Trophoblast cell (in vitro differentiated cells and primary cell): Measurements from ENCODE around the gene PAX2.

Experiments
- DNase-seq, 2 donors: peaks; one replicate each; pipeline ENCODE4 v3.0.0-alpha.2; 2016
- H2AFZ ChIP-seq: 2 replicates; pipeline ENCODE4 v1.6.1; 2013; ENCODE audit warnings: low read length, moderate library complexity, mild to moderate bottlenecking; ENCODE audit not compliant: insufficient read depth, poor library complexity
- H2AK5ac ChIP-seq: 2 replicates; pipeline ENCODE4 v1.6.1; 2013; ENCODE audit warnings: mild to moderate bottlenecking, low read length
- H2BK120ac ChIP-seq: 2 replicates; pipeline ENCODE4 v1.6.1; 2013; ENCODE audit warnings: low read length, mild to moderate bottlenecking, moderate library complexity; ENCODE audit not compliant: insufficient read depth, poor library complexity
- H2BK12ac ChIP-seq: 2 replicates; pipeline ENCODE4 v1.6.1; 2013; ENCODE audit warnings: mild to moderate bottlenecking, low read length, moderate library complexity
- H2BK5ac ChIP-seq: 2 replicates; pipeline ENCODE4 v1.6.1; 2013; ENCODE audit warnings: low read length, low read depth, moderate library complexity, mild to moderate bottlenecking; ENCODE audit not compliant: poor library complexity
- H3K14ac ChIP-seq: 2 replicates; pipeline ENCODE4 v1.6.1; 2013; ENCODE audit warnings: mild to moderate bottlenecking, low read length
- H3K18ac ChIP-seq: 2 replicates; pipeline ENCODE4 v1.6.1; 2013; ENCODE audit warnings: mild to moderate bottlenecking, low read length
- H3K23ac ChIP-seq: 2 replicates; pipeline ENCODE4 v1.6.1; 2013; ENCODE audit warnings: low read length
- H3K27ac ChIP-seq: 2 replicates; pipeline ENCODE4 v1.5.1; 2013; ENCODE audit warnings: low read depth, mild to moderate bottlenecking, inconsistent platforms, low read length, moderate library complexity
- H3K27me3 ChIP-seq: 2 replicates; pipeline ENCODE4 v1.6.1; 2013; ENCODE audit warnings: inconsistent platforms, mild to moderate bottlenecking, low read length, moderate library complexity; ENCODE audit not compliant: insufficient read depth
- H3K36me3 ChIP-seq, 2 experiments: 1 replicate in 1 of 2; 2 replicates in 1 of 2; pipeline ENCODE4 v1.6.1; 2013; ENCODE audit warnings: low read length in 2 of 2, mild to moderate bottlenecking in 2 of 2, moderate library complexity in 1 of 2; ENCODE audit not compliant: insufficient read depth in 2 of 2, control insufficient read depth in 1 of 2
- H3K4ac ChIP-seq: 2 replicates; pipeline ENCODE4 v1.6.1; 2013; ENCODE audit warnings: low read depth, mild to moderate bottlenecking, low read length, moderate library complexity
- H3K4me1 ChIP-seq, 2 experiments: 1 replicate in 1 of 2; 2 replicates in 1 of 2; pipeline ENCODE4 v1.6.1; 2013; ENCODE audit warnings: low read length in 2 of 2, mild to moderate bottlenecking in 2 of 2, moderate library complexity in 1 of 2; ENCODE audit not compliant: insufficient read depth in 2 of 2, control insufficient read depth in 1 of 2
- H3K4me2 ChIP-seq: 2 replicates; pipeline ENCODE4 v1.6.1; 2013; ENCODE audit warnings: inconsistent platforms, mild to moderate bottlenecking, low read length, moderate library complexity
- H3K4me3 ChIP-seq: 2 replicates; pipeline ENCODE4 v1.5.1; 2013; ENCODE audit warnings: mild to moderate bottlenecking, low read depth, low read length, inconsistent platforms
- H3K79me1 ChIP-seq: one replicate; pipeline ENCODE4 v1.6.1; 2013; ENCODE audit warnings: low read length
- H3K79me2 ChIP-seq: 2 replicates; pipeline ENCODE4 v1.6.1; 2013; ENCODE audit warnings: low read length, mild to moderate bottlenecking; ENCODE audit not compliant: control insufficient read depth, insufficient read depth, poor library complexity
- H3K9ac ChIP-seq: 2 replicates; pipeline ENCODE4 v1.6.1; 2013; ENCODE audit warnings: mild to moderate bottlenecking, low read length
- H3K9me3 ChIP-seq: 2 replicates; pipeline ENCODE4 v1.6.1; 2013; ENCODE audit warnings: low read depth, mild to moderate bottlenecking, control low read depth, inconsistent platforms, low read length; ENCODE audit not compliant: insufficient read depth
- H4K12ac ChIP-seq: 2 replicates; pipeline ENCODE4 v1.6.1; 2013; ENCODE audit warnings: low read depth, mild to moderate bottlenecking, low read length, moderate library complexity
- H4K8ac ChIP-seq: 2 replicates; pipeline ENCODE4 v1.6.1; 2013; ENCODE audit warnings: low read depth, mild to moderate bottlenecking, low read length, moderate library complexity
- H4K91ac ChIP-seq: one replicate; pipeline ENCODE4 v1.6.1; 2013; ENCODE audit warnings: low read depth, mild to moderate bottlenecking, low read length, moderate library complexity
- WGBS: extraction: QIAGEN DNeasy Blood & Tissue Kit; methylation state at CpG from one replicate; pipeline ENCODE4 v1.1.7; 2013; ENCODE audit warnings: missing lambda C conversion rate; ENCODE audit not compliant: insufficient read length, insufficient coverage; ENCODE audit errors: extremely low coverage; 5-methylcytosine and 5-hydroxymethylcytosine counted together

The PAX2 gene

DNA sequence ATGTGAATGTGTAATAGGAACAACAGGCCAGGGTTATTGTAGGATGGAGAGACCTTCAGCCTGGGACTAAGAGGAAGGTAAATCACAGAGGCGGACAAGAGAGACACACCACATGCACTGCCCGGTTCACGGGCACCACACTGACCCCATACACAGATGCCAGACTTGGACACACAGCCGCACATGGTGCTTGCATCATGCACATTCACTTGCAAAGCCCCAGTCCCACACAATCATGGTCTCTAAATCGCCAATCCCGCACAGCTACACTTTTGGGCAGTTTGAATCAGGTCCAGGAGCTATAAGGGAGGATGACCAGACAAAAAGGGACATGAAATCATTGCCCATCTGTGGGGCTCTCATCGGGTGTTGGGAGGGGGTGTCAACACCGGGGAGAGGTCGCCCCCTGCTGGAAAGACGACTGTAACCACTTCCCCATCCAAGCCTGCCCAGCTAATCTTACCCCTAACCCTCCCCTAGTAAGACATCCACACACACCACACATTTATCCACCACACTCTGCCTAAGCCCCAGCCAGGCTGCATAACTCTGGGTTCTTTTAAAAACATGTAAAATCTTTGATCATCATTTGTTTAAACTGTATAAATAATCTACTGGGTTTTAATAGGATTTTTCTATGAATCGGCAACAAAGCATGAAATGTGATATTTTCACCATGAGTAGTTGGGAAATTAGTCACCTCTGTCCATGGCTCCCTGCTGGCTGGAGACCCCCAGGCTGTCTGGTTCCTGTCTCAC, 126.8 kb downstream of the PAX2 start:
- Histone ChIP-seq H3K23ac (no peak overlapping the region), H3K27me3 (peaks cover 8% of the 10 kb centered on the region), H2BK120ac (no peak overlapping the region), H3K4me1 (no peaks in the 10 kb centered on the region), H3K4me2 (no peak overlapping the region), H2BK12ac (no peak overlapping the region), H2BK5ac (no peak overlapping the region), H3K9me3 (peaks cover 4% of the 10 kb centered on the region), H4K8ac (no peak overlapping the region), H4K12ac (no peak overlapping the region), H2AFZ (no peak overlapping the region), H3K9ac (no peak overlapping the region), H3K4me3 (no peak overlapping the region), H2AK5ac (no peak overlapping the region), H3K79me2 (no peaks in the 10 kb centered on the region), H3K4ac (no peak overlapping the region), H3K79me1 (no peaks in the 10 kb centered on the region), H3K14ac (no peak overlapping the region), H3K27ac (no peak overlapping the region), H4K91ac (no peak overlapping the region), H3K18ac (no peak overlapping the region), H3K36me3 (no peaks in the 10 kb centered on the region)
- WGBS = no CpG with 5 or more reads among the region's 11 CpGs
- peak in 1 of 2 donors; percentile 45 for DNase-seq

DNA sequence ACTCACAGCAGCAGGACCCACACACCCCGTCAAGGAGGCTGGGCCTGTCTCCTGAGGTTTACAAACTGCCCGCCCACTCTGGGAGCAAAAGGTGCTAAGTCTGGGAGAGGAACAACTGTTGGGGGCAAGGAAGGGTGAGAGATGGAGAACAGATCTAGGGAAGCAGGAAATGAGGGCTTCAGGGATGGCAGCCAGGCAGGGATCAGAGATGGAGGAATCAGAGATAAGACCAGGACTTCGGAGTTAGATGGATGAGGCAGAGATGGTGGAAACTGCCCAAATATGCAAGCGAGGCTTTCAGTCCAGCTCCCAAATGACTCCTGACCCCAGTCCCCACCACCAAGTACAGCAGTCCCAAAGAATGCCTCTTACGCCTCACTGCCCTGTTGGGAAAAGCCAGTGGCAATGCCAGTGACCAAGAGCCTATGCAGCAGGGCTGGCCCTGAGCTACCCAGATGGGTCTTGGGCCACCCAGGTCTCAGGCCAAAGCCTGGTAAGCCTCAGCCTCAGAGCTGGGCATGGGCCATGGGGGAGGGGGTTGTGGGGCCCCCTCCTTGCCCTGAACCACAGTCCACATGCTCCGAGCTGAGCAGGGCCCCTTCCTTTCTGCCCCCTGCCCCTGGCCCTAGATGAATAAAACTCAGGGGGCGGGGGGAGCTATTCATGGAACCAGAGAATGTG, 127.9 kb downstream of the PAX2 start:
- DNase-seq = no peak
- Histone ChIP-seq H4K91ac (no peak overlapping the region), H3K23ac (no peak overlapping the region), H3K4me3 (no peak overlapping the region), H4K8ac (no peak overlapping the region), H3K9me3 (peaks cover 4% of the 10 kb centered on the region), H2AFZ (no peak overlapping the region), H2AK5ac (no peak overlapping the region), H2BK12ac (no peak overlapping the region), H3K4me1 (no peaks in the 10 kb centered on the region), H2BK120ac (no peak overlapping the region), H2BK5ac (no peak overlapping the region), H3K18ac (no peak overlapping the region), H3K27me3 (no peaks in the 10 kb centered on the region), H4K12ac (no peak overlapping the region), H3K79me2 (no peaks in the 10 kb centered on the region), H3K4me2 (no peak overlapping the region), H3K9ac (no peak overlapping the region), H3K36me3 (no peaks in the 10 kb centered on the region), H3K27ac (no peak overlapping the region), H3K14ac (no peak overlapping the region), H3K79me1 (no peaks in the 10 kb centered on the region), H3K4ac (no peak overlapping the region)
- no CpG with 5 or more reads among the region's 7 CpGs for WGBS

DNA sequence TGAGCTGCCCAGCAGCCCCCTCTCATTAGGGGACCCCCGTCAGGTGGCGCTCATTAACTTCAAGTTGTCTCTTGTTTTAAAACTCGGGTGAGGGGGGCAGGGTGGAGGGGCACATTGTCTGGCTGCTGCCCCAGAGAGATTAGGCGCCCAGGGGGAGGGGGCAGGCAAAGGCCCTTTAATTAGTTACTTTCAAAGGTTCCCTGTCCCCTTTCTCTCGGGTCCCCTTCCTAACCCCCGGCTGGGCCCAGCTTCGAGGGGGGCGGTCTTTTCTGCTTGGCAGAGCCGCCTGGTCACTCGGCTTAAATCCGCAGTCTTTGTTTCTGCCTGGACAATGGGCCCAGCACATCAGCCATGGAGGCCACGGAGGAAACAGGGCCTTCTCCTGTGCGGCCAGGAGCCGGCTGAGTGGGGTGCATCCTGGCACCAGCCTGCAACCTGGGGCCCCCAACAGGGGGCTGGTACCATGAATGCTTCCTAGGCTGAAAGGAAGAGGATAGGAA, 128.5 kb downstream of the PAX2 start:
- Histone ChIP-seq H3K27me3 (no peaks in the 10 kb centered on the region), H4K8ac (no peak overlapping the region), H3K9me3 (peaks cover 2% of the 10 kb centered on the region), H3K4me1 (no peaks in the 10 kb centered on the region), H3K27ac (no peak overlapping the region), H3K23ac (no peak overlapping the region), H3K9ac (no peak overlapping the region), H2BK12ac (no peak overlapping the region), H2AK5ac (no peak overlapping the region), H4K12ac (no peak overlapping the region), H3K36me3 (no peaks in the 10 kb centered on the region), H2BK120ac (no peak overlapping the region), H3K18ac (no peak overlapping the region), H3K4ac (no peak overlapping the region), H3K4me2 (no peak overlapping the region), H2AFZ (no peak overlapping the region), H4K91ac (no peak overlapping the region), H3K79me2 (no peaks in the 10 kb centered on the region), H3K79me1 (no peaks in the 10 kb centered on the region), H2BK5ac (no peak overlapping the region), H3K4me3 (no peak overlapping the region), H3K14ac (no peak overlapping the region)
- WGBS = no CpG with 5 or more reads among the region's 14 CpGs
- DNase-seq = no peak

DNA sequence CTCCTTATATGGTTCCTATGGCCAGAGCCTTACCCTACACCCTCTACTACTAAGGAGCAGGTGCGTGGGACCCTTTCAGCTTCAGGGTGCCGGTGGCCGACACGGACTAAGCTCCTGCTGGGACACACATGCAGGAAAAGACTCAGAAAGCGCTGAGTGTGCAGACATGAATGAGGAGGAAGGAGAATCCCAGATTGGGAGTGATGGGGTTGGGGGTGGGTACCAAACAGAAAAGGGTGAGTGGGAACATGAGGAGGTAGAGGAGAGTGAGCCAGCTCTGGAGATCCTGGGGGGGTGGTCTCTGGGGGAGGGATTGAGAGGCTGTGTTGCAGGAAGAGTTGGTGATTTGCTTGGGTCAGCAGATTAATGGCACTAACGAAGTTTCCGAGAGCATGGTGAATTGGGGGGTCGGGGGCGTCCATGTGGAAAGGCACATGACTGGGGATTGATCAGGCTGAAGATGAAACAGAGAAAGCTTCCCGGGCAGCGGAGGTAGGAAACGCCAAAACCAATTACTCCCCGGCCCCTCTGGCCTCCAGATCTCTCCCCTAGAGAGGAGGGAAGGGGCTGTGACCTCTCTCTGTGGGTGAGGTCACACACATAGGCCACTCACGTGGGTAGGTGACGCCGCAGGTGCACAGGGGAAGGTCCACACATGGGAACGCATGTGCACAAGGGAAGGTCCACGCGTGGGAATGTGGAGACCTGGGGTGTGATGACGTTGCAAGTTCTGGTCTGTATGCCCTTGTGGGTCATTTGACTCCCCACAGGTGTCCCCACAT, 129.5 kb downstream of the PAX2 start:
- no peak overlapping the region for H3K18ac ChIP-seq

More for the DNA sequence above, 129.5 kb downstream of the PAX2 start:
- no peaks in the 10 kb centered on the region for H3K79me1 ChIP-seq
- no peaks in the 10 kb centered on the region for H3K4me1 ChIP-seq
- H2BK5ac ChIP-seq = no peak overlapping the region
- H2BK12ac ChIP-seq = no peak overlapping the region
- no peak overlapping the region for H3K14ac ChIP-seq
- H3K27me3 ChIP-seq = no peaks in the 10 kb centered on the region
- H4K91ac ChIP-seq = no peak overlapping the region
- no CpG with 5 or more reads among the region's 20 CpGs for WGBS
- H3K9me3 ChIP-seq = peaks cover 2% of the 10 kb centered on the region
- H3K27ac ChIP-seq = no peak overlapping the region
- no peak overlapping the region for H2BK120ac ChIP-seq
- no peaks in the 10 kb centered on the region for H3K79me2 ChIP-seq
- no peak overlapping the region for H3K4me2 ChIP-seq
- no peak overlapping the region for H3K23ac ChIP-seq
- no peak overlapping the region for H3K4me3 ChIP-seq
- no peaks in the 10 kb centered on the region for H3K36me3 ChIP-seq
- no peak overlapping the region for H2AK5ac ChIP-seq
- no peak overlapping the region for H3K9ac ChIP-seq
- H2AFZ ChIP-seq = no peak overlapping the region
- DNase-seq = no peak
- H4K8ac ChIP-seq = no peak overlapping the region
- no peak overlapping the region for H4K12ac ChIP-seq
- H3K4ac ChIP-seq = no peak overlapping the region
